RWPE2 (cell line): ENCODE results near the gene COL4A3.
A peak's percentile ranks its signal among the peaks of the same experiment; 100 is the strongest.

ENCODE experiments used
- ATAC-seq: fragments of 200-7000 bp; cut with Tn5 transposase; 3 replicates; pipeline ENCODE4 v1.9.1; 2021; ENCODE audit warnings: low read depth
- DNase-seq: peaks from one replicate; pipeline ENCODE4 v3.0.0-alpha.2; 2020; ENCODE audit warnings: low spot score
- H3K27ac ChIP-seq: fragments of 450-650 bp; 2 replicates; pipeline ENCODE4 v1.5.1; 2017; ENCODE audit warnings: mild to moderate bottlenecking; ENCODE audit not compliant: poor library complexity, severe bottlenecking
- H3K27me3 ChIP-seq: fragments of 250-450 bp; sonication (Bioruptor Pico); 2 replicates; pipeline ENCODE4 v1.5.1; 2021; ENCODE audit warnings: mild to moderate bottlenecking, moderate library complexity; ENCODE audit not compliant: insufficient read depth, poor library complexity, severe bottlenecking
- H3K36me3 ChIP-seq: fragments of 250-450 bp; sonication (Bioruptor Pico); 2 replicates; pipeline ENCODE4 v1.5.1; 2020; ENCODE audit warnings: low read depth, mild to moderate bottlenecking, moderate library complexity
- H3K4me1 ChIP-seq: fragments of 250-450 bp; sonication (Bioruptor Pico); 2 replicates; pipeline ENCODE4 v1.5.1; 2021; ENCODE audit warnings: mild to moderate bottlenecking, moderate library complexity; ENCODE audit not compliant: insufficient read depth, poor library complexity, severe bottlenecking
- H3K4me3 ChIP-seq: fragments of 250-450 bp; sonication (Bioruptor Pico); 2 replicates; pipeline ENCODE4 v1.5.1; 2021; ENCODE audit warnings: mild to moderate bottlenecking, moderate library complexity; ENCODE audit not compliant: severe bottlenecking
- H3K9me3 ChIP-seq: fragments of 250-450 bp; sonication (Bioruptor Pico); 2 replicates; pipeline ENCODE4 v1.5.1; 2021; ENCODE audit warnings: mild to moderate bottlenecking, moderate library complexity; ENCODE audit not compliant: severe bottlenecking
- CTCF ChIP-seq: fragments of 450-650 bp; IDR thresholded peaks from one replicate; pipeline ENCODE4 v1.5.1; 2017; ENCODE audit warnings: mild to moderate bottlenecking, moderate library complexity; ENCODE audit not compliant: poor library complexity, severe bottlenecking

Gene COL4A3

GRCh38 chr2:227320305-227321094 is 156.1 kb downstream of the COL4A3 start:
- TF ChIP-seq CTCF, result no peak
- no peak for DNase-seq
- no peak for ATAC-seq
- H3K9me3 ChIP-seq, result no peaks in the 10 kb centered on the region
- no peak overlapping the region for H3K27ac ChIP-seq
- no peaks in the 10 kb centered on the region for H3K27me3 ChIP-seq
- peaks cover 3% of the 10 kb centered on the region for H3K4me1 ChIP-seq
- H3K36me3 ChIP-seq, result no peaks in the 10 kb centered on the region
- H3K4me3 ChIP-seq, result no peak overlapping the region

DNA sequence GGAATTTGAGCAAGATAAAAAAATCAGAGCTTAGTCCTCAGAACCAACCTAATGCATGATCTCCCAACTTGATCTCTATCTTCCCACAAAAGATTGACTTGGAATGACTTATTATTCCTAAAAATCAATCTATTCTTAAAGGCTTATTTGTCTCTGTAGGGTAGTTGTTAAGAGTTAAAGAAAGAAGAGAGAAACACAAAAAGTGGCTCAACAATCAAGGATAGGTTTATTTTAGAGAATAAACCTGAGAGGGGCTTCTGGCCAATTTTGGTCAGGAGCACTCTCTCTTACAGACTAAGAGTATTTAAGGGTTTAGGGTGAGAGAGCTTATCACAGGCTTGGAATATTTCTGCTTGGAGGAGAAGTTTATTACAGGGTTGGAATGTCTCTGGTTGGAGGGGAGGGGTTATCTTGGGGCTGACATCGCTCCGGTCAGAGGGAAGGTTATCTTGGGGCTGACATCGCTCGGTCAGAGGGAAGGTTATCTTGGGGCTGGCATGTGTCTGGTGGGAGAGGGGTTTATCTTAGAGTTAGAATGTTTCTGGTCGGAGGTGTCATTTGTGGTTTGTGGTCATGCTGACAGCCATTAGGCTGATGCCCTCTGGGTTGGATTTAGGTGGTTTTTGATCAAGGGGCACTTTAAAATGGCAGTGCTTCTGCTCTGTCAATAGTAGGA is 158.2 kb downstream of the COL4A3 start:
- no peaks in the 10 kb centered on the region for H3K27me3 ChIP-seq
- no peak overlapping the region for H3K4me3 ChIP-seq
- H3K4me1 ChIP-seq, result peaks cover 14% of the 10 kb centered on the region
- ATAC-seq (no peak), DNase-seq (no peak)
- H3K36me3 ChIP-seq, result no peaks in the 10 kb centered on the region
- H3K9me3 ChIP-seq, result no peaks in the 10 kb centered on the region
- no peak overlapping the region for H3K27ac ChIP-seq
- TF ChIP-seq CTCF, result no peak

DNA sequence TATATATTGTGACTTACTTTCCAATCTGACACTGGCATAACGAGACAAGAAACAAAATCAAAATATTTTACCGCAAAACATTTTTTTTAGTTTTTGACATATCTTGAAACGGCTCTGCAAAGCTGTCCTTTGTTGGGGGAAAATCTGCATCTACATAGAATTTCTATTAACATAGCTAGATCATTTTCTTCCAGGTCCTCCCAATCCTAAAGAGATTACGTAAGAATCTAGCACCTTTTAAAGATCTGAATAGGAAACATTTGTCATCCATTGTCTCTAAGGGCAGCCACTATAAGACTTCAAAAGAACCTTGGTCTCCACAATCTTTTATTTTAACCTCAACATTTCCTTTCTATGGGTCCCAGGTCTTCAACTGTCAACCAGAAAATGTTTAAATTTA is 159.4 kb downstream of the COL4A3 start:
- H3K36me3 ChIP-seq, result peaks cover 4% of the 10 kb centered on the region
- DNase-seq, result no peak
- ATAC-seq, result no peak
- H3K9me3 ChIP-seq, result no peaks in the 10 kb centered on the region
- H3K27me3 ChIP-seq, result no peaks in the 10 kb centered on the region
- no peak overlapping the region for H3K27ac ChIP-seq
- peaks cover 14% of the 10 kb centered on the region for H3K4me1 ChIP-seq
- no peak overlapping the region for H3K4me3 ChIP-seq
- no peak for TF ChIP-seq CTCF

- peak overlapping the region; percentile 93 for H3K4me3 ChIP-seq
- H3K36me3 ChIP-seq, result peaks cover 12% of the 10 kb centered on the region
- peak overlapping the region; percentile 59 for H3K27ac ChIP-seq
- ATAC-seq, result peak; percentile 13; the same call in 2 of the 3 replicates
- peaks cover 14% of the 10 kb centered on the region for H3K4me1 ChIP-seq
- DNase-seq, result no peak
- H3K9me3 ChIP-seq, result no peaks in the 10 kb centered on the region
- no peak for TF ChIP-seq CTCF
- no peaks in the 10 kb centered on the region for H3K27me3 ChIP-seq
These were observed 160.2 kb downstream of the COL4A3 start for GRCh38 chr2:227324642-227324994.
